Lower leg skin (tissue), 4 donors: ENCODE data around the gene VEGFD. TPM values are rescaled to one million over a fixed set of nuclear protein-coding genes. Genes with fewer than 3 reads are reported as not detected.

Source experiments
- DNase-seq, 2 donors: peaks; one replicate each; pipeline ENCODE4 v3.0.0-alpha.2; 2019; ENCODE audit warnings: low spot score in 2 of 2
- H3K4me3 ChIP-seq: fragments of 200-600 bp; sonication (generic); 2 replicates; pipeline ENCODE4 v1.5.1; 2017; ENCODE audit warnings: mild to moderate bottlenecking, low read depth; ENCODE audit not compliant: poor library complexity, severe bottlenecking
- CTCF ChIP-seq, 3 donors: fragments of 450-650 bp; IDR thresholded peaks; one replicate each; pipeline ENCODE4 v1.5.1; 2016; ENCODE audit warnings: antibody characterized with exemption in 3 of 3, mild to moderate bottlenecking in 3 of 3, moderate library complexity in 2 of 3
- POLR2A ChIP-seq, 2 donors: fragments of 450-650 bp; IDR thresholded peaks; one replicate each; pipeline ENCODE4 v1.6.1; 2016 to 2017; ENCODE audit warnings: antibody characterized with exemption in 2 of 2, mild to moderate bottlenecking in 1 of 2, moderate library complexity in 1 of 2
- WGBS, 2 donors: methylation state at CpG; one replicate each; pipeline ENCODE4 v1.1.5; 2018; 5-methylcytosine and 5-hydroxymethylcytosine counted together
- intact Hi-C: fragments of 100-400 bp; cut with DNase I; formaldehyde crosslinking; loops from one replicate; pipeline ENCODE4 v1.15.0; 2023; ENCODE audit warnings: low total_unique reads
- total RNA-seq, 4 donors: library from RNA; depleted of rRNA; stranded (reverse); fragments of >200 nt; gene quantifications; one replicate each; pipeline ENCODE4 v1.1.0, GENCODE V29; 2016

Gene VEGFD
- total RNA-seq, 4 donors from 2014 or later = 1.5 to 1.8 TPM; not detected in 2

DNA sequence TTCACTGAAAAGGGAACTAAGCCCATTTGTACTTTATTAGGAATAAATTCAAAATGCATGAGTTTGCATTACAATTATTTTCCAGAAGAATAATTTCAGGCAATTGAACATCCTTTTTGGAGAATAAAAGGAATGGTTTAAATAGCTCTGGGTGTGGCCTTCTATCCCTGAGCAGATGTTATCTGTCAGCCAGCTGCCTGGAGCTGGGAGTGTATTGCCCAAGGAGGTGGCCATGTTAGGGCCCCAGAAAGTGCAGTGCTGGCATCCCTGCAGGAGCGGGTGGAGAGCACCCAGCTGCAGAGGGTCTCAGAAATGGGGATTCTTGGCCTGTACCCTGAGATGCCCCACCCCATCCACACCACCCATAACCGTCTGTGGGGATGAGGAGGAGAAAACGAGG is 21.6 kb upstream of the VEGFD start:
- 30 to 52% methylated on average over 3 of the region's 3 CpGs for WGBS, 2 donors
- intact Hi-C loops = no loop called here
- H3K4me3 ChIP-seq = no peak overlapping the region
- DNase-seq = peak in 1 of 2 donors; percentile 13
- TF ChIP-seq POLR2A (IDR thresholded peaks at IDR 0.05) (no peak), CTCF (IDR thresholded peaks at IDR 0.05) (no peak)

- peak in 1 of 2 donors; percentile 31 for DNase-seq
- 42 to 47% methylated on average over 7 of the region's 7 CpGs for WGBS, 2 donors
- intact Hi-C loops = no loop called here
- no peak overlapping the region for H3K4me3 ChIP-seq
- TF ChIP-seq CTCF (IDR thresholded peaks at IDR 0.05) = no peak
Measured at GRCh38 chrX:15404401-15405096, 20.3 kb upstream of the VEGFD start.

- TF ChIP-seq CTCF (IDR thresholded peaks at IDR 0.05) = no peak
- no peak for TF ChIP-seq POLR2A (IDR thresholded peaks at IDR 0.05)
- 12 to 25% methylated on average over 2 of the region's 2 CpGs for WGBS, 2 donors
- intact Hi-C loops = no loop called here
- no peak for DNase-seq
- no peak overlapping the region for H3K4me3 ChIP-seq
Measured at GRCh38 chrX:15401378-15401777, 17.2 kb upstream of the VEGFD start.

- intact Hi-C loops = no loop called here
- no peak overlapping the region for H3K4me3 ChIP-seq
- WGBS, 2 donors = 56 to 65% methylated on average over 3 of the region's 3 CpGs
- TF ChIP-seq POLR2A (IDR thresholded peaks at IDR 0.05) (no peak), CTCF (IDR thresholded peaks at IDR 0.05) (no peak)
- DNase-seq = no peak
Measured at GRCh38 chrX:15399962-15400391, 15.8 kb upstream of the VEGFD start.

GRCh38 chrX:15398874-15399273 is 14.7 kb upstream of the VEGFD start:
- intact Hi-C loops = no loop called here
- no peak overlapping the region for H3K4me3 ChIP-seq
- TF ChIP-seq CTCF (IDR thresholded peaks at IDR 0.05) (no peak), POLR2A (IDR thresholded peaks at IDR 0.05) (no peak)
- no peak for DNase-seq

DNA sequence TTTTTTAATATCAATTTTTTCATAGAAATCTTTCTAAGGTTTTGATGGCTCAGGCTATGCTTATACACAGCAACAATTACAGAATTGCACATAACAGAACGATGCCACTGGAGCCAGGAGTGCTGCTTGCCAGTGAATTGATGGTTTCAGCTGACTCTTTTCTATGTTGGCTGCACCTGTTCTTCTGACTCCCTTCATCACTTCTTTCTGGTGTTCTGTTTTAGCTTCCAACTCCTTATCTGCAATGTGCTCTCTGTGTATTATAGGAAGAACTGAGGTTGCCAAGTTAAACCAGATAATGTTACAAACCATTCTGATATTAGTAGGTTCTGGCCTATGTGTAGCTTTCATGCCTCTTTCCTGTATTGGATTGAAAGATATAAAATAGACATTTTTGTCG is 11.6 kb upstream of the VEGFD start:
- DNase-seq = no peak
- 72 to 86% methylated on average over 2 of the region's 2 CpGs for WGBS, 2 donors
- intact Hi-C loops = no loop called here
- H3K4me3 ChIP-seq = no peak overlapping the region
- TF ChIP-seq CTCF (IDR thresholded peaks at IDR 0.05) (no peak), POLR2A (IDR thresholded peaks at IDR 0.05) (no peak)
